AG09319 (cell line): ENCODE results near the gene DAB2.

Experiments used
- DNase-seq: peaks from one replicate; pipeline ENCODE4 v3.0.0-alpha.2; 2010; ENCODE audit warnings: low read depth; ENCODE audit errors: extremely low read depth
- CTCF ChIP-seq: IDR thresholded peaks from 2 replicates; pipeline ENCODE4 v1.5.1; 2011; ENCODE audit warnings: low read depth, mild to moderate bottlenecking, inconsistent platforms, low read length, moderate library complexity

DAB2 gene

GRCh38 chr5:39361306-39361705 is 63.5 kb downstream of the DAB2 start:
- no peak for TF ChIP-seq CTCF
- no peak for DNase-seq

GRCh38 chr5:39360471-39361111 is 64.2 kb downstream of the DAB2 start:
- TF ChIP-seq CTCF: no peak
- no peak for DNase-seq

GRCh38 chr5:39356263-39356662 is 68.5 kb downstream of the DAB2 start:
- no peak for TF ChIP-seq CTCF
- DNase-seq: no peak

GRCh38 chr5:39355324-39355723 is 69.5 kb downstream of the DAB2 start:
- DNase-seq: no peak
- TF ChIP-seq CTCF: no peak

- no peak for TF ChIP-seq CTCF
Observed at GRCh38 chr5:39353717-39354399, 70.9 kb downstream of the DAB2 start.

GRCh38 chr5:39352951-39353350 is 71.8 kb downstream of the DAB2 start:
- no peak for TF ChIP-seq CTCF

More at GRCh38 chr5:39353717-39354399, 70.9 kb downstream of the DAB2 start:
- no peak for DNase-seq

GRCh38 chr5:39352170-39352569 is 72.6 kb downstream of the DAB2 start:
- TF ChIP-seq CTCF: no peak
- DNase-seq: no peak

More at GRCh38 chr5:39352951-39353350, 71.8 kb downstream of the DAB2 start:
- DNase-seq: no peak
